CD4-positive, CD25-positive, alpha-beta regulatory T cell (primary cell): ENCODE measurements around the gene ANKIB1. TPM values are rescaled to one million over a fixed set of nuclear protein-coding genes. Genes with fewer than 3 reads are reported as not detected.
A peak's percentile ranks its signal among the peaks of the same experiment; 100 is the strongest.

ENCODE experiments used
- ATAC-seq, 2 donors: fragments of 150-1000 bp; cut with Tn5 transposase; one replicate each; pipeline ENCODE4 v1.10.0; 2021; ENCODE audit warnings: low read depth in 2 of 2, moderate number of reproducible peaks in 2 of 2, moderate library complexity in 1 of 2
- DNase-seq, 3 donors: peaks; one replicate each; pipeline versions ENCODE4 v3.0.0 to v3.0.0-alpha.2; 2012 to 2022; ENCODE audit warnings: mixed read lengths in 1 of 3
- H3K27ac ChIP-seq: one replicate; pipeline ENCODE4 v1.7.0; 2013; ENCODE audit warnings: mild to moderate bottlenecking, low read length; ENCODE audit not compliant: insufficient read depth, poor library complexity, severe bottlenecking
- H3K27me3 ChIP-seq: one replicate; pipeline ENCODE4 v1.7.0; 2013; ENCODE audit warnings: low read length; ENCODE audit not compliant: control insufficient read depth, insufficient read depth
- H3K36me3 ChIP-seq: one replicate; pipeline ENCODE4 v1.7.0; 2013; ENCODE audit warnings: mild to moderate bottlenecking, low read length, moderate library complexity; ENCODE audit not compliant: control insufficient read depth, insufficient read depth
- H3K4me1 ChIP-seq: 2 replicates; pipeline ENCODE4 v1.7.0; 2013; ENCODE audit warnings: mild to moderate bottlenecking, low read length; ENCODE audit not compliant: insufficient read depth, control insufficient read depth, poor library complexity, severe bottlenecking
- H3K4me3 ChIP-seq: one replicate; pipeline ENCODE4 v1.7.0; 2013; ENCODE audit warnings: low read depth, mild to moderate bottlenecking, low read length, moderate library complexity
- H3K9me3 ChIP-seq, 2 experiments: 1 replicate in 1 of 2; 2 replicates in 1 of 2; pipeline ENCODE4 v1.7.0; 2013; ENCODE audit warnings: low read length in 2 of 2, mild to moderate bottlenecking in 1 of 2, moderate library complexity in 1 of 2; ENCODE audit not compliant: control insufficient read depth in 2 of 2
- H3K27ac Mint-ChIP-seq, 3 donors: one replicate each; pipeline ENCODE4 v1.8.0; 2020 to 2022; ENCODE audit warnings: mild to moderate bottlenecking in 3 of 3, mixed read lengths in 3 of 3, moderate library complexity in 2 of 3
- H3K27me3 Mint-ChIP-seq: one replicate; pipeline ENCODE4 v1.8.0; 2022; ENCODE audit warnings: mild to moderate bottlenecking, mixed read lengths
- H3K36me3 Mint-ChIP-seq: one replicate; pipeline ENCODE4 v1.8.0; 2020; ENCODE audit warnings: mixed read lengths
- H3K4me1 Mint-ChIP-seq, 4 donors: one replicate each; pipeline ENCODE4 v1.8.0; 2020 to 2022; ENCODE audit warnings: mixed read lengths in 4 of 4, mild to moderate bottlenecking in 1 of 4
- H3K4me3 Mint-ChIP-seq, 4 donors: one replicate each; pipeline ENCODE4 v1.8.0; 2020 to 2022; ENCODE audit warnings: mild to moderate bottlenecking in 4 of 4, mixed read lengths in 4 of 4, moderate library complexity in 3 of 4
- H3K9me3 Mint-ChIP-seq, 7 donors: one replicate each; pipeline ENCODE4 v1.8.0; 2020 to 2022; ENCODE audit warnings: mixed read lengths in 7 of 7, mild to moderate bottlenecking in 3 of 7, moderate library complexity in 2 of 7
- polyA plus RNA-seq, 4 donors: library from polyadenylated mRNA; unstranded; fragments of 300-500 nt; fragmentation: Illumina TruSeq; gene quantifications; one replicate each; pipeline ENCODE4 v1.2.3, GENCODE V29; 2021
- total RNA-seq: library from RNA; stranded (reverse); gene quantifications from one replicate; pipeline ENCODE4 v1.2.3, GENCODE V29; 2022

The ANKIB1 gene
- total and polyA plus RNA-seq, 5 donors from 2014 or later: 6.5 to 74.1 (median 11.3) TPM

GRCh38 chr7:92266415-92267241 is 20.9 kb downstream of the ANKIB1 start:
- DNase-seq (no peak), ATAC-seq (no peak)
- no peaks in the 10 kb centered on the region for H3K4me1 ChIP-seq
- no peaks in the 10 kb centered on the region for H3K36me3 ChIP-seq
- Mint-ChIP-seq H3K4me3 (no peak overlapping the region), H3K27ac (no peak overlapping the region), H3K9me3 (no peaks in the 10 kb centered on the region), H3K27me3 (no peaks in the 10 kb centered on the region), H3K36me3 (peaks cover 4% of the 10 kb centered on the region), H3K4me1 (peaks cover 3 to 11% (median 6%) of the 10 kb centered on the region in 4 donors)
- no peak overlapping the region for H3K27ac ChIP-seq
- H3K9me3 ChIP-seq: no peaks in the 10 kb centered on the region
- H3K27me3 ChIP-seq: no peaks in the 10 kb centered on the region
- H3K4me3 ChIP-seq: no peak overlapping the region

GRCh38 chr7:92268921-92269320 is 23.1 kb downstream of the ANKIB1 start:
- H3K4me3 ChIP-seq: no peak overlapping the region
- H3K9me3 Mint-ChIP-seq: no peaks in the 10 kb centered on the region
- no peaks in the 10 kb centered on the region for H3K27me3 Mint-ChIP-seq
- no peaks in the 10 kb centered on the region for H3K36me3 ChIP-seq
- H3K27ac ChIP-seq: no peak overlapping the region
- H3K4me1 ChIP-seq: no peaks in the 10 kb centered on the region
- ATAC-seq (no peak), DNase-seq (no peak)
- no peak overlapping the region for H3K4me3 Mint-ChIP-seq
- peaks cover 2% of the 10 kb centered on the region for H3K36me3 Mint-ChIP-seq
- peaks cover 10 to 16% (median 13%) of the 10 kb centered on the region in 4 donors for H3K4me1 Mint-ChIP-seq
- no peak overlapping the region for H3K27ac Mint-ChIP-seq
- H3K9me3 ChIP-seq: no peaks in the 10 kb centered on the region
- H3K27me3 ChIP-seq: no peaks in the 10 kb centered on the region

DNA sequence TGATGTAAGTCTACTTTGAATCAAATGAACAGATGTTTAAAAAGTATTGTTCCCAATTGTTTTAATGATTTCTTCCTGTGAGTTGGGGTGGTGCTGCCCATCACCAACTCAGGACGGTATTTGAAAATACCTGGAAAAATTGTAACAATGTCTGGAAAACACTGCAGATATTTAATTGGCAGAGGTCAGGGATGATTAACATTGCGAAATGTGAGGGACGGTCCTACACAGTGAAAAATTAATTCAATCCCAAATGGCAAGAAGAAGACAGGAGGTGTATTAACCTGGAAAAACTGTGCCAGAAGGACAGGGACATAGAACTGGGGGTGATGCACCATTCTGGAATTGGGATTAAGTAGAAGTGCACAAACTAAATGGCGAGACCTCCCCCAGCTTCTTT is 29.6 kb downstream of the ANKIB1 start:
- Histone ChIP-seq H3K4me1 (no peaks in the 10 kb centered on the region), H3K27ac (no peak overlapping the region), H3K36me3 (peaks cover 3% of the 10 kb centered on the region), H3K9me3 (no peaks in the 10 kb centered on the region), H3K27me3 (no peaks in the 10 kb centered on the region), H3K4me3 (no peak overlapping the region)
- H3K27me3 Mint-ChIP-seq: no peaks in the 10 kb centered on the region
- H3K36me3 Mint-ChIP-seq: peaks cover 23% of the 10 kb centered on the region
- ATAC-seq (no peak), DNase-seq (no peak)
- H3K9me3 Mint-ChIP-seq: peaks cover 0 to 2% (median 0%) of the 10 kb centered on the region in 7 donors
- H3K4me3 Mint-ChIP-seq: no peak overlapping the region
- peaks cover 19 to 37% (median 24%) of the 10 kb centered on the region in 4 donors for H3K4me1 Mint-ChIP-seq
- H3K27ac Mint-ChIP-seq: no peak overlapping the region

- Histone ChIP-seq H3K4me1 (no peaks in the 10 kb centered on the region), H3K9me3 (peaks cover 3 to 6% of the 10 kb centered on the region in 2 experiments), H3K4me3 (peak overlapping the region; percentile 33), H3K36me3 (peaks cover 3% of the 10 kb centered on the region), H3K27ac (no peak overlapping the region), H3K27me3 (no peaks in the 10 kb centered on the region)
- Mint-ChIP-seq H3K27ac (no peak overlapping the region), H3K4me1 (peaks cover 17 to 41% (median 26%) of the 10 kb centered on the region in 4 donors), H3K27me3 (no peaks in the 10 kb centered on the region), H3K4me3 (no peak overlapping the region), H3K36me3 (peaks cover 29% of the 10 kb centered on the region), H3K9me3 (peaks cover 0 to 5% (median 0%) of the 10 kb centered on the region in 7 donors)
- no peak for ATAC-seq
- no peak for DNase-seq
Measured at GRCh38 chr7:92276460-92276864, 30.7 kb downstream of the ANKIB1 start.

DNA sequence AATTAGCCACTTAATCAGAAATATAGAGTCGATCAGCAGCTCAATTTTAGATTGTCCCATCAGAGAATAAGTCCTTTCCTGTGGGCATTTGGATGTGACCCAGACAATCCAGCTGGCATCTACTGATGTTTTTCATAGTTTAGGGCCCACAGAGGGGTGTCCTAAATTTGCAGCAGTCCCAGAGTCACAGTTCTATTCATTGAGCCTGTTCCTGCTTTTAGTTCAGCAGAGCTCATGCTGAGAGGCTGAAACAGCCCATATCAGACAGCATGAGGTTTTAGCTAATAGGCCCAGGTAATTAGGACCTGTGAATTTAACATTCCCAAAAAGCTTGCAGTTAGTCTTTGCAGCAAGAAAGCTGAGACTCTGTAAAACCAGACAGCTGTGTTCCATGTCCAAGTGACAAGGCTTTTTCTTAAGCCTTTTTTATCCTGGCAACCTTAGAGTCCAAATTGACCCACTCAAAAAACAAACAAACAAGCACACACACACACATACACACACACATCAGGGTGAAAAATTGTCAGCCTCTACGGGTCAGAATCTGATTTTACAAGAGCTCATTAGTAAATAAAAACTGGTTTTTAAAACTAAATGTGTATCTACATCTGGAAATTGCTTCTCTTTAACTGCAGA is 33.7 kb downstream of the ANKIB1 start:
- peaks cover 0 to 5% (median 0%) of the 10 kb centered on the region in 7 donors for H3K9me3 Mint-ChIP-seq
- peaks cover 3% of the 10 kb centered on the region for H3K36me3 ChIP-seq
- H3K27me3 ChIP-seq: no peaks in the 10 kb centered on the region
- H3K9me3 ChIP-seq: peaks cover 3 to 6% of the 10 kb centered on the region in 2 experiments
- H3K27ac Mint-ChIP-seq: no peak overlapping the region
- DNase-seq (no peak), ATAC-seq (no peak)
- H3K4me3 ChIP-seq: no peak overlapping the region
- H3K27ac ChIP-seq: no peak overlapping the region
- H3K4me3 Mint-ChIP-seq: no peak overlapping the region
- no peaks in the 10 kb centered on the region for H3K27me3 Mint-ChIP-seq
- H3K36me3 Mint-ChIP-seq: peaks cover 29% of the 10 kb centered on the region
- H3K4me1 Mint-ChIP-seq: peaks cover 13 to 34% (median 22%) of the 10 kb centered on the region in 4 donors
- H3K4me1 ChIP-seq: no peaks in the 10 kb centered on the region

DNA sequence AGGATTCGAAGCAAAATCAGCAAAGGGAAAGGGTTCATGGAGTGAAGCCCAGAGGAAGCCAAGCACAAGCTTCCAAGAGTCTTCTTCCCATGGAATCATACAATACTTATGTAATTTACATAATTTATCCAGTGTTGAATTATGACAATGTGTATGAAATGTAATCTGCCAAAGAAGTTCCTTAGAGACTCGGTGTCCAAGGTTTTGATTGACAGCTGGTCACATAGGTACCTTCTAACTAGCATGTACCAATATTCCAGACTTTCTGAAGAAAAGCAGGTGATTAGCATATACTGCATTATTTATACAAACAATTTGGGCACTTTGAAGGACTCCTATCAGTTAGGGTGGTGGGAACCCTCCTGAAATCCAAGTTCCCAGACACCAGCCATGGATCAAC is 35.3 kb downstream of the ANKIB1 start:
- H3K4me1 Mint-ChIP-seq: peaks cover 18 to 39% (median 22%) of the 10 kb centered on the region in 4 donors
- H3K4me3 Mint-ChIP-seq: no peak overlapping the region
- Histone ChIP-seq H3K27ac (no peak overlapping the region), H3K4me1 (no peaks in the 10 kb centered on the region), H3K36me3 (peaks cover 3% of the 10 kb centered on the region), H3K4me3 (no peak overlapping the region), H3K9me3 (peaks cover 3 to 6% of the 10 kb centered on the region in 2 experiments), H3K27me3 (no peaks in the 10 kb centered on the region)
- ATAC-seq (no peak), DNase-seq (no peak)
- H3K27me3 Mint-ChIP-seq: no peaks in the 10 kb centered on the region
- H3K36me3 Mint-ChIP-seq: peaks cover 24% of the 10 kb centered on the region
- H3K27ac Mint-ChIP-seq: no peak overlapping the region
- H3K9me3 Mint-ChIP-seq: peaks cover 0 to 5% (median 0%) of the 10 kb centered on the region in 7 donors

- DNase-seq: no peak
- Histone ChIP-seq H3K27ac (no peak overlapping the region), H3K27me3 (no peaks in the 10 kb centered on the region), H3K36me3 (peaks cover 3% of the 10 kb centered on the region), H3K4me1 (no peaks in the 10 kb centered on the region), H3K9me3 (peaks cover 3 to 6% of the 10 kb centered on the region in 2 experiments), H3K4me3 (no peak overlapping the region)
- no peak overlapping the region for H3K4me3 Mint-ChIP-seq
- no peaks in the 10 kb centered on the region for H3K27me3 Mint-ChIP-seq
- H3K9me3 Mint-ChIP-seq: peaks cover 0 to 5% (median 0%) of the 10 kb centered on the region in 7 donors
- peaks cover 20 to 37% (median 25%) of the 10 kb centered on the region in 4 donors for H3K4me1 Mint-ChIP-seq
- peaks cover 20% of the 10 kb centered on the region for H3K36me3 Mint-ChIP-seq
- H3K27ac Mint-ChIP-seq: no peak overlapping the region
- ATAC-seq: no peak
Measured at GRCh38 chr7:92282221-92282814, 36.5 kb downstream of the ANKIB1 start.
